GM18508 (cell line): ENCODE results near the gene SLC40A1.

Experiments used
- ATAC-seq: cut with Tn5 transposase; IDR thresholded peaks from one replicate; pipeline ENCODE4 v1.9.1; 2021; ENCODE audit warnings: moderate number of reproducible peaks; ENCODE audit not compliant: insufficient read depth, unreplicated experiment

SLC40A1 gene

DNA sequence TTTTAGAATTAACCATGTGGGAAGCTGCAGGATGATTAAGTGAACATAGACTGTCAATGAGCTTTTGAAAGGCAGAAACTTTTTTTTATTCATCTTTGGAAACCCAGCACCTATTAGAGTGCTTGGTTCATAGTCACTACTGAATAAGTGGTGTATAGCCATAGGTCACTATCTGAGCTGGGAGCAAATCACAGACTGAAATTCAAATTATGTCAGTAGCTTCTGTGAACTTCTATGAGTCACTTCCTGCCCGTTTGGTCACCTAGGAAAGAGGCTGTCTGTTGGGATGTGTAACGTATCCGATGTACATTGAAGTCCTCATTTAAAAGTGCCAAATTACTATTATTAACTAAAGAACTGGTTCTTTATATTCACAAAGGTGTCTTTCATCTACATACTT is 20.5 kb upstream of the SLC40A1 start:
- no peak for ATAC-seq

DNA sequence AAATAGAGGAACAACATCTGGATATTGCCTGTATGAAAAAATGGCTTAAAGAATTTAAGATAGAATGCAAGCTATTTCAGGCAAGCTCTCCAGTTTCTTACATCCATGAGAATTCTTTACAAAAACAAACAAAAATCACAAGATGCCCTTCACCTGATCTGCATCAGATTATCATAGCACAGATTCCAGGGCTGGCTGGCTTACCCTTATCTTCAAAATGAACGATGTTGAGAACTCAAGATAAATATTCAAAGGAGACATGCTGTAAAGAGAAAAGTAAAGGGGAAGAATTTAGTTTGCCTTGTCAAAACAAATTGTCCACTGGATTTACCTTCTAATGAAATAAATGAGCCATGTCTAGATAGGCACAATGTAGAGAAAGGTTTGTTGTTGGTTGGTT is 18.7 kb upstream of the SLC40A1 start:
- no peak for ATAC-seq

DNA sequence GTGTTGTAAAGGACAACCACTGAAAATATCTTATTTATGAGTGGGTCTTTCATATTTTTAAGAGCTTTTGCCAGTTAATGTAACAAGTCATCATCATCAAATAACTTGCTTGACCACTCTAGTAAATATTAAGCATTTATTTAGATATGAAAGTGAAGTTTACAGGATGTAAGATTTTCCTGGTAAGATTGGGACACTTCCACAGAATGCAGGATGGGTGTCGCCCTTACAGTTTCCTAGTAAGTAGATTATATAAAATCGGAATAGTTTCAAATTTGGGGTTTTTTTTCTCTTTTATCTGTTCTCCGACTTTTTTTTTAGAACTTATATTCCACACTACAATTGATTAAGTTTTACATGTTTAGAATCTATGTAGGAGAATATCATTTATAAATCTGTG is 14.8 kb upstream of the SLC40A1 start:
- ATAC-seq = no peak

DNA sequence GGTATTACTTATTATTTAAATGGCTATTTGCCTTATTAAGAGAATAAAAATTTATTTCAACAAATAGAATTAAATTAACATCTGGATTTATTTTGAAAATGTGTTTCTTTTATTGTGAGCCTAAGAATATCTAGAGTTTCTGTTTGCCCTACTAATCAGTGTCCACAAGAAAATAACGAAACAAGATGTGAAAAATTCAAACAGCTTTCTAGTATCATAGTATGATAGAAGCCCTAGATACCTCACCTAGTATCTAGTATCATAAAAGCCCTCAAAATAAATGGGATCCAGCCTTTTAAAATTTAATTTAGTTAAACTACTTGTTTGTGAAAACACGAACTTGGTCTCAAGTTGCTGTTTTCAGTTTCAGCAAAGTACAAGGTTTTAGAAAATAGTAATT is 13.7 kb upstream of the SLC40A1 start:
- ATAC-seq = no peak

DNA sequence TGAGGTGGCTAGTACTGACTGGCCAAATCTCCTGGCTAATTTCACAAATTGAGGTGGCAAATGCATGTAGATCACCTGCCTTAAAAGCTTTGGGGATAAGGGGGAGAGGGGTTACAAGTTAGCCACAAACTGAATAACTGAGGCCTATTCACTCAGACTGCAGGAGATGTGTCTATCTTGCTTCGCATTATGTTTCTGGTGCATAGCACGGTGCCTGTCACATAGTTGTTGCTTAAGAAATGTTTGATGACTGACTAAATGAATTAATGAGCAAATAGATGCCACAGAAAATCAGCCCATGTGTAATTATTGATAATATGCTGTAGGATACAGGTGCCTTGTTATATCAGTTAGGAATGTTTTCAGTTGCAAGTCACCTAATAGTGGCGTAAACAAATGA is 12.5 kb upstream of the SLC40A1 start:
- no peak for ATAC-seq

DNA sequence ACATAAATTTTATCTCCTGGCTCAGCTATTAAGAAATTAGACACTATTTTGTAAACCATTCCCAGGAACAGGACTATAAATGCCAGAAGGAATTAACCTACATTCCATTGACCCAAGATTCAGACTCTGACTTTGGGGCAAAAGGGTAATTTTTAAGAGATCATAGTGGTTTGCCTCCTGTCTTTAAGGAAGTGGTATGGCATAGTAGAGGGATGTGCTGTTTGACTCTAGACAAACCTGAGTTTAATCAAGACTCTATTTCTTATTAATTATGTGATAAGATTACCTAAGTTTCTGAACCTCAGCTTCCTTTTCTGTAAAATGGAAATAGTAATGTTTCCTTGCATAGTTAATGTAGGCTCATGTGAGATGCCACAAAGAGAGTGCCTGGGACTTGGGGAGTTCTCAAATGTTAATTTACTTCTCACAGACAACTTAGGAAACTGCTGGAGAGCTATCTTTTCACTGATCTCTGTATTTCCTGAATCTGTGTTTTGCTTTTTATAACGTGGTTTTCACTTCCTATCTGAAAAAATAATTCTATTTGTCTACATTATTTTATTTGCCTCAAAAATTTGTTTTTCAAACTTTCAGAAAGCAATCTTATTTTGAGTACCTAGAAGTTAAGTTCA is 11.9 kb upstream of the SLC40A1 start:
- ATAC-seq = no peak

DNA sequence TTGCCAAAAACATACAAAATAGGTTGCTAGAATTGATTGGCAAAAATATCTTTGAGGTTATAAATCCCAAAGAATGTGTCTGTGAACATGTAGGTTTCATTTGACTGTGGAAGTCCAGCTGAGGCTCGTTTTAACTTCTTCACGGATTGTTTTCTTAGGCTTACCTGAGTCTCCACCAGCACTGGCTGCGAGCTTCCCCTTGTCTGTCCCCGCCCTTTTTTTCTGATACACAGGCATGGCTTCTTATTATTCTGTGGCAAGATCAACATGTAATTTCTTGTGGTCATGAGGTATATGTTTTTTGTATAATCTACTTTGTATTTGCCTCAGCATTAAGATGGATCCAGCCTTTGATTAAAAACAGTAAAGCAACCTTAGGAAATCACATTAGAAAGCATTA is 7.2 kb upstream of the SLC40A1 start:
- no peak for ATAC-seq

DNA sequence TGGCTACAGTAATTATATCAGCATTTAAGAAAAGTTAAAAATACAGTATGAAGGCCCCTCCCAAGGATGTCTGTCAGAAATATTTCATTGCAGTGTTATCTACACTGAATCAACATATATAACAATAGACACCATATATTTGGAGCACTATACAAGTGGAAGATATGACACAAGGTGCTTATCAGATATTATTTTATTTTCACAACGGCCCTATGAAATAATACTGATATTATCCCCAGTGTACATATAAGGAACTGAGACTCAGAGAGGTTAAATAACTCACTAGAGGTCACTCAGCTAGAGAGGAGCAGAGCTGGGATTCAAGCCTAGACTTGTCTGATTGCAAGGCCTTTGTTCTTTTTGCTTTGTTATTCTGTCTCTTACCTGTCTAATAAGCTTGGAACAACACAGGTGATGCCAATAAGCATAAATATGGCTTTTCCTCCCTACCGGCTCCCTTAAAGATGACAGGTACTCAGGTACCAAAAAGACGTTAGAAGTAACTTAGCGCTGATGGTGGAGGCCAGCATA is 4.7 kb upstream of the SLC40A1 start:
- no peak for ATAC-seq

DNA sequence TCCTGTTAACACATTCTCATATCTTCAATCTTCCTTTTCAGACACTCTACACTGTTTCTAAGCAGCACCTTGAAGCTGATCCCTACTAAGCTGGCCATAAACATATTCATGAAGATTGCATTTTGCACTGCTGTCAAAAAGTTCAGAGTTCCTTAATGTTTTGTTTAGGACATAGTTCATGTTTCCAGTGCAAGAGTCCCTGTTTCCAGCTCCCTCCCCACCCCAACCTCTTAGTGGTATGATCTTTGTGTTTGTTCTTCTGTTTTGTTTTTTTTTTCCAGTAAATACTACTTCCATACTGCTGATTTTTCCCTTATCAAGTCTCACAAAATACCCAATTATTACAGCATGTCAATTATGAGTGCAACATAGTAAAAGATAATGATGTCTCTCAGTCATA is 4.1 kb upstream of the SLC40A1 start:
- no peak for ATAC-seq

DNA sequence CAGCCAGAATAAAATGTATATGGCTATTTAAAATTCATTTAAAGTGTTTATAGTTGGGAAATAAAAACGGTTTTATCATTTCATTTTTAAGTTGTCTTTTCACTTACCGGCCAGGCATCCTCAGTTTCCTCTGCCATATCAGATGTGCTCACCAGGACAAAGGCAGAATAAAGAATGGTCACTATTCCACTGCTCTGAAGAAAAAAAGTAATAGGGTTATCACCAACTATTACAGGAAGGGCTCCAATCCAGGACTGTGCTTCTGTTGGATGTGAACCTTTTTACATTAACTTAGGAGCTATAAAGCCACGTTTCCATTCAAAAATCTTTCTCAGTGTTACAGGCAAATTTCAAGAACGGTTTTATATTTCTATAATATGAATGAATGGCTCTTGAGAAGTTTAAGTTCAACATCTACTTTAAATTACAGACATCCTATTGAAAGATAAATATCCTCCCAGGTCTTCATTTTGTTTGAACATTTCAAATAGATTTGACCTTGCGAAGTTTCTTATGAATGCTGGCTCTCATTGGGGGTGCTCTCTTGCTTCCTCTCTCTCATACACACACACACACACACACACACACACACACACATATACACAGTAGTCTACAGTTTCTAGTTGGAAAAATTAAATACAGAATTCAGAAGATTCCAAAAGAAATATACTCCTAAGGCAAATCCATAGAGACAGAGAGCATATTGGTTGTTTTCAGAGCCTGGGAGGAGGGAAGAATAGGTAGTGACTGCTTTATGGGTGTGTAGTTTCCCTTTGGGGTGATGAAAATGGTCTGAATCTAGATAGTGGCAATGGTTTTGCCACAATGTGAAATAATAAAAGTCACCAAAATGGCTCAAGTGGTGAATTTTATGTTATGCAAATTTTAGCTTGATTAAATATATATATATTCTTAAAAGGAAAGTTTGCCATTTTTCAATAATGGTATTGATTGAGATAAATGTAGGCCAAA is 2.9 kb upstream of the SLC40A1 start:
- no peak for ATAC-seq

DNA sequence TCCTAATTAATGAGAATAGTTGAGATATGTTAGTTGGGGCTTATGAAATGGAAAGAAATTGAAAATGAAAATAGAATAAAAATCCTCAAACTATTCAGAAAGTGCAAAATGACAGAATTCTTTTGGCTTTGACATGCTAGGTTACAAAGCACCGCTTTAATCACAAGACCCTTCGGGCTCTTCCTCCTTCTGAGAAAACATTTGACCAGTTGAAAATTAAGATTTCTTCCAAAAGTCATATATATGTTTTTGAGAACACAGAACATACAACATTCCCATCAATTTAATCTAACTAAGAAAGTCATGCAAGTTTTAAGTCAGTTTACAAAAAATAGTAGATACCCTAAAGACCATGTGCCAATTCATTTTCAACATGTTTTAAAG is 2.2 kb upstream of the SLC40A1 start:
- ATAC-seq = no peak

DNA sequence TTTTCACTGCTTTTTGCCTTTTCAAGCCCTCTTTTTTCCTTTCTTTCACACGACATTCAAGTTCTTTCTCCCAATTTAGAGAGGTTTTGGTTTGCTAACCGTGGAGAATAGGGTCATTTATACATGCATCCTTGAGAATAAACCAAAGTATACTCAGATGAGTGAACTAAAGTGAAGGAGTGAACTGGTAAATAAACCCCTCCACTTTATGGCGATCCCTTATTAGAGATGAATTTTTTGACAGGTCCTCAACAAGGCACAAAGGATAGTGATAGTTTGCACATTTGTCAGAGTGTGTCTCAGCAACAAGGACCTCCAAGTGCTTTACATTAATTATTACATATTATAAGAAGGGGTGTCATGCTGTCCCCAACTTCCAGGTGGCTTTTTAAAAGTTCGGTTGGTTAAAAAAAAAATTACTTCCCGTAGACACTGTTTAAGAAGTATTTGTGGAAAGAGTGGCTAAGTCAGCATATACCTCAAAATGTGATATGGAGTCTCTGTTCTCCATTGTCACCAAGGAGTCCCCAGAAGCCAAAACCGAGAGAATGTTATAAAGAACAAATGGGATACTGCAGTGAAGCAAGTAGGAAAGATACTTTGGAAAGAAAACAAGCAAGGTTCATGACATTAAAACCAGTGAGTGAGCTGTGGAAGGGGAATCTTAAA is 1.7 kb upstream of the SLC40A1 start:
- no peak for ATAC-seq

DNA sequence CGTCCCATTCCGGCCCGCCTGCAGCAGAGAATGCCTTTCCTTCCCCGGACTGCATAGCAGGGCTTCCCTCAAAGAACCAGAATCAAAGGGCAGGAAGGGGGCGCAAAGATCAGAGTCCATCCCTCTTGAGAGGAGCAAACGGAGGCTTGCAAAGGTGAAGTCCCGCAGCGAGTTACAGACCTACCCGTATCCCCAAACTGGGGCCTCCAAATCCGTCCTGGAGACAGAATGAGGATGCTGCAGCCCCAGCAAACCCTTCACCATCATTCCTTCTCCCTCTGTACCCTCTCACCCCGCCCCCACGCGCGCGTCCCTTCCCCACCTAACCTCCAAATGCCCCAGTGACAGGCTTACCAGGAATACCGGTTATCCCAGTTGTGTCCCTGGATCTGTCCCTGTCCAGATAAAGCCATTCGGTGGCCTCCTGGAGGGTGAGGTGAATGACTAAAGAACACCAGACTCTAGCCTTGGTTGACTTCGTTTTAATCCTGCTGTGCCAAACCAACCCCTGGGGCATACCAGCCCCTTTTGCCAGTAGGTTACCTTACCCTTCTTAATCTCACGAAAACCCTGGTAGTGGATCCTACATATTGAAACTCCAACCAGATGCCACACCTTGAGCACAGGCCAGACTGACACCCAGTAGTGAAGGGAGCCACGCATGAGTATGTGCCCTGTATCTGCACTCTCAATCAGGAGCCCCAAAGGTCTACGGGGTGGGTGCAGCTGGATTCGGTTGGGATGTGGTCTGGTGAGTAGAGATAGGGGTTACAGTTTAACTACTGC is 961 bp upstream of the SLC40A1 start:
- ATAC-seq = no peak

DNA sequence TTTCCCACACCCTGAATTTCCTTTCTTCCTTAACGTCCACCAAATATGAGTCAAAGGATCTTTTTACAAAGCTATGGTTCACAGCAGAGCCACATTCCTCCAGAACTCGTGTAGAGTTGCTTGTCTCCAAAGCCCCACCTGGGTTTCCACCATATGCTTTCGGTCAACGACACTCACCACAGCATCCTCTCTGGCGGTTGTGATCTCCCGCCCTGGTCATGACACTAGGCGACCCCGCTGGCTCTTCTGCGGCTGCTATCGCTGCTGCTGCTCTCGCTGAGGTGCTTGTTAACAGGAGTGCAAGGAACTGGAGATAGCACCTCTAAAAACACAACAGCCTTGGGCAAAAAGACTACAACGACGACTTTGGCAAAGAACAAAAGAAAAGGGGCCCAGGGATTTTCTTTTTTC is 340 bp downstream of the SLC40A1 start:
- no peak for ATAC-seq

DNA sequence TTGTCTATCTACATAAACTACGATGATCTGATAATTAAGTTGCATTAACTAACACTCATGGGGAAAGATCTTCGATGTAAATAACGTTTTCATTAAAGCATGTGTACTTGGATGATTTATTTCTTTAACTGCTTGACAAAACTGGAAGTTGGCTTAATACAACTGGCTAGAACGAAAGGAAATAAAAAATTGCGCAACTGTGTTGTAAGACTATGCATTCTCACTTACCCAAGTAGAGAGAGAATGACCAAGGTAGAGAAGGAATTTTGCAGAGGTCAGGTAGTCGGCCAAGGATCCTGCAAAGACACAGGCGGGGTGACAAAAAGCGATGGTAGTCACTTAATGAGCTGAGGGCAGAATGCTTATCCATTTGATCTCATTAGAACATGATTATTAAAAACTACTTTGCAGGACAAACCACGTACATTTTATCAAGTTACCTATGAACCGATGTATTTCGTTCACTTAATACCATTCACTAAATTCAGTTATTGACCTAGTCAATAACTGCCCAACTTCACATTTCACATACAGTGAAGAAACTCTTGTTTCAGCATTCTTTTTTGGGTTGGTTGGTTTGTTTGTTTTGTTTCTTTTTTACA is 900 bp downstream of the SLC40A1 start:
- ATAC-seq = no peak

DNA sequence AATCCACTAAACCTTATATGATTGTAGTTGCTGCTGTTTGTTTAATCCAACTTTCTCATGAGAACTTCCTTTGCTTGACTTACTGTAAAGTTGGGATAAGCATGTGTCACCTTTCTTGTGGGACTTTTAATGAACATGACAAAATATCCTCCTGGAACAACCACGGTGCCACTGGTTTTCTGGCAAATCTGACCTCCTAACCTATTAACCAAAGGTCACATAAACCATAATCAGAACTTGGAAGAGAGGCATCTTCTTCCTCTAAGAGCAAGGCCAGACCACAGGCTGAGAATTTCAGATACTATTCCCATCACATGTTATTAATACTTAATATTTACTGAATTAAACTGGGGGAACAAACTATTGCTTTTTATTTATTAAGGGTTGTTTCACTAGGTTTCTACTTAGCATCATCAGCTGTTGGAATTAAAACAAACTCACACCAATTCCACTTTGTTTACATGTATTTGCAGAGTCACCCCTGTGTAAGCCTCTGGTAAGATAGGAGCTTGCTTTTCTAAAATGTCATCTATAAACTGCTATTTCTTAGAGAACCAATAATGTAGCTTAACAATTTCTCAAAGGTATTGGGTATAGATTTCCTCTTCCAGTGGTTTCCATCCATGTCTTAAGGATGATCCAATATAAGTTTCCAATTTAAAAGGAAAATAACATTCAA is 2.2 kb downstream of the SLC40A1 start:
- ATAC-seq = no peak

DNA sequence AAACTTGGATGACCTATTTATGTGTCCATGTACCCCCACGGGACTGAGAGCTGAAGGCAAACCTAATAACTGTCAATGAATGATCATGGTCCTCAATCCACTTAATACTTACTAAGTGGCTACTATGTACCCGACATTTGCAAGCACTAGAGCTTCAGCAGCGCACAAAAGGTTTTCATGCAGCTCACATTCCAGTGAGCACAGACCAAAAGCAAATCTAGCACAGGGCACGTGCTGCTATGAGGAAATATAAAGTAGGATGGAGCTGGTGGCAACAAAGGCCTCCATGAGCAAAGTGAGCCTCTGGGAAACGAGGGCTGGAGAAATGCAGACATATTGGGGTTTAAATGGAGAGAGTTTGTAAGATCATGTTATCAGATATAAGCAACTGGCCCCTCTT is 3.5 kb downstream of the SLC40A1 start:
- ATAC-seq = no peak

DNA sequence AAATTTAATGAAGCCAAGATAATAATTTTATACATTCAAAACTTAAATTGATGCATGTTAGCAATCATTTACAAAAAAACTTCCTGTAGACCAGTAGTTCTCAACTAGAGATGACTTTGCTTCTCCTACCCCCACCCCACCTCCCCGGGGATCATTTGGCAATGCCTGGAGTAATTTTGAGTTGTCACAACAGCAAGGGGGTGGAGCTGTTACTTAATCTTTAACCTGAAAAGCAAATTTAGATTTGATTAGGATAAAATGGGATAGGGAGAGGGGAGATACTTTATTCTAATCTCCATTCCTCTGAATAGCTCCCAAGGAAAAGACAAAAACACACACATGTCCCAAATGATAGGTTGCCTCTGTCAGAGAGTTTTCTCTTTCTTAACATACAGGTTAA is 4.2 kb downstream of the SLC40A1 start:
- ATAC-seq = no peak

DNA sequence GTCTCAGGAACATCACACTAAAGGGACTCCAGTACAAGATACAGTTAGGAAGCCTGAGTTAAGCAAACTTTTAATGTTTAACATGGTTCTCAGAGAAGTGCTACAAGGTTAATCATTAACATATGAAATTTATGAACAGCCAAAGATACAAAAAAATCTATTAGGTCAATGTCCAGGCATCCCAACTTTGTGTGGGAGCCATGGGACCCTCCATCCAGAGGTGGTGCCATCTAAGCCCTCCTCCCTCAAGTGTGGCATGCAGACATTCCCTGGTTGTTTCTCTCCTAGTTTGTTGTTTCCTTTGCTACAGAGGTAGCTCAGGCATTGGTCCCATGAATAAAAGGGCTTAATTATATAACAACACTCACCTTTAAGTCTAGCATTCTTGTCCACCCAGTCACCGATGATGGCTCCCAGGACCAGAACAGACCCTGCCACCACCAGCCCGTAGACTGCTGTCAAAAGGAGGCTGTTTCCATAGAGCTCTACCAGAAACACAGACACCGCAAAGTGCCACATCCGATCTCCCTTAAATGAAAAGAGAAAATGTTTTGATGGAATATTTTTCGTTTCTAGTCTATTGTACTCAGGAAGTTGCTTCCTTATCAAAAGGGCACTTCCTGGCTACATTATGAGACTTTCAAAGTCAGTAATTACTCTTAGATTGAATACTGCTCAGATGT is 5.7 kb downstream of the SLC40A1 start:
- no peak for ATAC-seq
